ENCODE data around the gene ZNF184.

The ZNF184 gene

DNA sequence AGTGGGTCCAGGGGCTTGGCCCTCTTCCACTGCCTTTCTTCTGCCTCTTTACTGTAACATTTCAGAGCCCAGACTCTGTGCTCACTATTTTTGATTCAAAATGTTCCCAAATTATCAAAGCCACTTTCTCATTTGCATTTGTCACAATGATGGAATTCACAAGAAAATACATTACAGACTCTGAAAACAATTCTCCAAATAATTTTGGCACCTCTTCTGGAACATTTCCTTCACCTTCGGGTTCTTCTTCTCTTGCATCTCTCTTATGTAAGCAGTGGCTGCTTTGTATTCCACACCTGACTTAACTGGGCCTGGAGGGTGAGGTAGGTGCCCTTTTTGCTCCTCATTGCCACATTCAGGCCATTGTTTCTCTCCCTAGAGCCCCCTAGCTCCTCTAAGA lies 30.0 kb downstream of the ZNF184 start:
- H3K4me2 ChIP-seq (ENCODE audit: low read length): no peak overlapping the region
- no peaks in the 10 kb centered on the region for H3K4me1 ChIP-seq (ENCODE audit: insufficient read depth, low read length, severe bottlenecking)
- no peak overlapping the region for H3K27ac ChIP-seq (ENCODE audit: low read depth, low read length, poor library complexity, severe bottlenecking)
- H3F3A ChIP-seq (ENCODE audit: insufficient read depth, low read length): no peaks in the 10 kb centered on the region
- no peaks in the 10 kb centered on the region for H3K27me3 ChIP-seq (ENCODE audit: insufficient read depth, low read length)
- no peak for TF ChIP-seq CTCF (IDR thresholded peaks at IDR 0.05; ENCODE audit: low read length)
- TF ChIP-seq EZH2 (IDR thresholded peaks at IDR 0.05; ENCODE audit: borderline replicate concordance, low read length): no peak
- no peaks in the 10 kb centered on the region for H4K20me1 ChIP-seq (ENCODE audit: insufficient read depth, low read length)
- no peak overlapping the region for H2AFZ ChIP-seq (ENCODE audit: low read length)
- no peaks in the 10 kb centered on the region for H3K79me2 ChIP-seq (ENCODE audit: insufficient read depth, low read length)
- H3K36me3 ChIP-seq (ENCODE audit: insufficient read depth, low read length): no peaks in the 10 kb centered on the region
- H3K4me3 ChIP-seq (ENCODE audit: low read depth, low read length, poor library complexity, severe bottlenecking): no peak overlapping the region
- no peaks in the 10 kb centered on the region for H3K9me2 ChIP-seq (ENCODE audit: low read depth, low read length)
- H3K9ac ChIP-seq (ENCODE audit: low read length): no peak overlapping the region
- peaks cover 10% of the 10 kb centered on the region; the same call in 1 of the 2 replicates for H3K9me3 ChIP-seq (ENCODE audit: low read length)

DNA sequence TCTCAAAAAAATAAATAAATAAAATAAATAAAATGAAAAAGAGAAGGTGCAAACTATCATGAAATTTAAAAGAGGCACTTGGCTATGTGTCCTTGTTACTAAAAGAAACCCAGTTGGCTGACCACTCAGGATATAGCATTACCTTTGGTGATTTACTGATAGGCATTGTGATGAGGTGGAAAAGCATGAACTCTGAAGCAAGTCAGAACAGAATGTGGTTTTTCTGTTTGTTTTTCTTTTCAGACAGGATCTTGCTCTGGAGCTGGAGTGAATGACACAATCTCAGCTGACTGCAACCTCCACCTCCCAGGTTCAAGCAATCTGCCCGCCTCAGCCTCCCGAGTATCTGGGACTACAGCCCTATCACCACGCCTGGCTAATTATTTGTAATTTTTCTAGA lies 31.9 kb downstream of the ZNF184 start:
- Histone ChIP-seq H3K79me2 (ENCODE audit: insufficient read depth, low read length) (no peaks in the 10 kb centered on the region), H3K9ac (ENCODE audit: low read length) (no peak overlapping the region), H3K36me3 (ENCODE audit: insufficient read depth, low read length) (no peaks in the 10 kb centered on the region)

GRCh38 chr6:27439371-27439770 lies 33.5 kb downstream of the ZNF184 start:
- Histone ChIP-seq H4K20me1 (ENCODE audit: insufficient read depth, low read length) (no peaks in the 10 kb centered on the region), H3K9me3 (ENCODE audit: low read length) (peaks cover 5% of the 10 kb centered on the region; the same call in 1 of the 2 replicates), H3K36me3 (ENCODE audit: insufficient read depth, low read length) (no peaks in the 10 kb centered on the region), H3K9ac (ENCODE audit: low read length) (no peak overlapping the region), H3K4me3 (ENCODE audit: low read depth, low read length, poor library complexity, severe bottlenecking) (no peak overlapping the region), H3K4me1 (ENCODE audit: insufficient read depth, low read length, severe bottlenecking) (no peaks in the 10 kb centered on the region), H3K27ac (ENCODE audit: low read depth, low read length, poor library complexity, severe bottlenecking) (no peak overlapping the region), H3K9me2 (ENCODE audit: low read depth, low read length) (no peaks in the 10 kb centered on the region), H3K79me2 (ENCODE audit: insufficient read depth, low read length) (no peaks in the 10 kb centered on the region), H3K27me3 (ENCODE audit: insufficient read depth, low read length) (no peaks in the 10 kb centered on the region), H2AFZ (ENCODE audit: low read length) (no peak overlapping the region), H3F3A (ENCODE audit: insufficient read depth, low read length) (no peaks in the 10 kb centered on the region), H3K4me2 (ENCODE audit: low read length) (no peak overlapping the region)
- TF ChIP-seq CTCF (IDR thresholded peaks at IDR 0.05; ENCODE audit: low read length): no peak
- TF ChIP-seq EZH2 (IDR thresholded peaks at IDR 0.05; ENCODE audit: borderline replicate concordance, low read length): no peak

More for the DNA sequence above, 31.9 kb downstream of the ZNF184 start:
- Histone ChIP-seq H3K27me3 (ENCODE audit: insufficient read depth, low read length) (no peaks in the 10 kb centered on the region), H3K9me2 (ENCODE audit: low read depth, low read length) (no peaks in the 10 kb centered on the region), H3K4me3 (ENCODE audit: low read depth, low read length, poor library complexity, severe bottlenecking) (no peak overlapping the region), H3K4me2 (ENCODE audit: low read length) (no peak overlapping the region), H2AFZ (ENCODE audit: low read length) (no peak overlapping the region), H4K20me1 (ENCODE audit: insufficient read depth, low read length) (no peaks in the 10 kb centered on the region), H3F3A (ENCODE audit: insufficient read depth, low read length) (no peaks in the 10 kb centered on the region), H3K4me1 (ENCODE audit: insufficient read depth, low read length, severe bottlenecking) (no peaks in the 10 kb centered on the region), H3K9me3 (ENCODE audit: low read length) (peaks cover 8% of the 10 kb centered on the region; the same call in 1 of the 2 replicates), H3K27ac (ENCODE audit: low read depth, low read length, poor library complexity, severe bottlenecking) (no peak overlapping the region)
- TF ChIP-seq CTCF (IDR thresholded peaks at IDR 0.05; ENCODE audit: low read length) (no peak), EZH2 (IDR thresholded peaks at IDR 0.05; ENCODE audit: borderline replicate concordance, low read length) (no peak)

Data from OCI-LY1 (cell line).